PC-9 (cell line): ENCODE measurements around the gene NCAPG.

Source experiments
- EZH2 ChIP-seq: fragments of 200-600 bp; sonication (generic); IDR thresholded peaks from 2 replicates; pipeline ENCODE4 v1.8.0; 2017; ENCODE audit warnings: antibody characterized with exemption, low read depth
- TF ChIP-seq, protein P1 (sequence below): fragments of 200-600 bp; sonication (generic); conservative IDR thresholded peaks from 2 replicates; pipeline ENCODE4 v1.6.1; 2017; ENCODE audit warnings: mixed run types, antibody characterized with exemption, mild to moderate bottlenecking, moderate library complexity

DNA sequence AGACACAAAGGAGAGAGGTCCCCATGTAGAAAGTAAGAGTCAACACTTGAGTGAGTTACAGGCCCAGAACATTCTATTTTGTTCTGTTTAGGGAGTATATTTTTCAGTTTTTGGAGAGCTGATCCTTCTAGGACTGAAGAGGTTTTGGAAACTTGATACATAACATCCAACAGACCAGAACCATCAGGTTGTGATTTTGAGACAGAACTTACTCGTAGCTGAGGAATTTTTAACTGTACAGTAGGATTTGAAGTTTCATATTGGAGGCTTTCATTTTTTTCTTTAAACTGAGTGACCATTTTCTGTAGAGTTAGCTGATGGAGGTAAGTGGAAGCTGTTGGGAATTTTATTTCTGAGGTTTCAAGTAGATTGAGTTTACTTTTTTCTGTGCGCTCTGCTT lies 73.3 kb downstream of the NCAPG start:
- TF ChIP-seq, protein P1, sequence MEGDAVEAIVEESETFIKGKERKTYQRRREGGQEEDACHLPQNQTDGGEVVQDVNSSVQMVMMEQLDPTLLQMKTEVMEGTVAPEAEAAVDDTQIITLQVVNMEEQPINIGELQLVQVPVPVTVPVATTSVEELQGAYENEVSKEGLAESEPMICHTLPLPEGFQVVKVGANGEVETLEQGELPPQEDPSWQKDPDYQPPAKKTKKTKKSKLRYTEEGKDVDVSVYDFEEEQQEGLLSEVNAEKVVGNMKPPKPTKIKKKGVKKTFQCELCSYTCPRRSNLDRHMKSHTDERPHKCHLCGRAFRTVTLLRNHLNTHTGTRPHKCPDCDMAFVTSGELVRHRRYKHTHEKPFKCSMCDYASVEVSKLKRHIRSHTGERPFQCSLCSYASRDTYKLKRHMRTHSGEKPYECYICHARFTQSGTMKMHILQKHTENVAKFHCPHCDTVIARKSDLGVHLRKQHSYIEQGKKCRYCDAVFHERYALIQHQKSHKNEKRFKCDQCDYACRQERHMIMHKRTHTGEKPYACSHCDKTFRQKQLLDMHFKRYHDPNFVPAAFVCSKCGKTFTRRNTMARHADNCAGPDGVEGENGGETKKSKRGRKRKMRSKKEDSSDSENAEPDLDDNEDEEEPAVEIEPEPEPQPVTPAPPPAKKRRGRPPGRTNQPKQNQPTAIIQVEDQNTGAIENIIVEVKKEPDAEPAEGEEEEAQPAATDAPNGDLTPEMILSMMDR: no peak
- TF ChIP-seq EZH2: no peak
